ENCODE measurements around the gene BAIAP2L2. TPM values are rescaled to one million over a fixed set of nuclear protein-coding genes. Genes with fewer than 3 reads are reported as not detected.

BAIAP2L2 gene
- total RNA-seq, 1 experiment from 2014 or later = 2.3 TPM

DNA sequence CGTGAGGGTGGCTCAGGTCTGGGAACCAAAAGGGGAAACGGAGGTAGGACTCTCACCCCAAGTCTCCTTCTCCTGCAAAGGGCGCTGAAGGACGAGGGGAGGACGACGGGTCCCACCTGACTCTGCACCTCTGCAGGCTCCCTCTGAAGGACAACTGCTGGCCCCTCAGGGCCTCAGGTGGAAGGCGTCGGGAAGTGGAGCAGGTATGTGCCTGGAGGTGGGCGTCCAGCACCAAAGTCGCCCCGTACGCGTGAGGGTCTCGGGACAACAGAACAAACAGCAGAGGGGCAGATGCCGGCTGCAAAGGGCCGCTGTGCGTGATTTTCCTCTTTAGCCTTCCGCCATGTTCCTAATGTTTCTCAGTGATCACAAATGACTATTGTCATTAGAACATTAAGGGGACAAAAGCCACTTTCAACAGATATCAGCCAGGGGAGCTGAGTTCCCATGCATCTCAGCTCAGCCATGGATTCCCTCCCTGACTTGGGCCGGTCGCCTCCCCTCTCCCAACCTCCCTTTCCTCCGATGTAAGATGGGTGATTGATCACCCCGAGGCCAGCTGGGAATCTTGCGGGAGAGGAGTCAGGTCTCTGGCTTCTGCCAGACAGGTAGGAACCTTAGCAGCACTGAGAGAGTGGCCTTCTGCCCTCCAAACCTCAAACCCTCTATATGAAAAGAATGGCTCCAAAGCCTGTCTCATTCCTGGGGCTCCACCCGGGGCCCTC, 27.3 kb downstream of the BAIAP2L2 start:
- no peak overlapping the region; the same call in 1 of the 2 replicates for H3K14ac ChIP-seq (ENCODE audit: insufficient read depth, low read length)
- no peak overlapping the region for H4K8ac ChIP-seq (replicated peaks; ENCODE audit: insufficient read length, low read depth, low read length)
- no peaks in the 10 kb centered on the region for H3K9me3 Mint-ChIP-seq
- H3K27me3 ChIP-seq (ENCODE audit: insufficient read depth, low read length) = peaks cover 5% of the 10 kb centered on the region; the same call in 1 of the 2 replicates
- H3K79me2 ChIP-seq (ENCODE audit: insufficient read depth, low read length) = no peaks in the 10 kb centered on the region
- H2BK5ac ChIP-seq (ENCODE audit: insufficient read length, low read length) = no peak overlapping the region
- no peaks in the 10 kb centered on the region for H3K9me3 ChIP-seq (ENCODE audit: control insufficient read depth, low read depth, low read length)
- no peak overlapping the region for H3K27ac Mint-ChIP-seq
- H3K36me3 Mint-ChIP-seq (ENCODE audit: insufficient read depth in 1 of 3, low read depth in 3 of 3) = peaks cover 1 to 11% (median 10%) of the 10 kb centered on the region in 3 experiments; a peak in 3 of 7 replicates
- no peak overlapping the region for H2AFZ ChIP-seq (ENCODE audit: low read length)
- H3K4me1 ChIP-seq (ENCODE audit: insufficient read depth, low read length) = no peaks in the 10 kb centered on the region; the same call in 1 of the 2 replicates
- H2BK15ac ChIP-seq (ENCODE audit: low read depth, low read length) = no peak overlapping the region
- no peak overlapping the region for H2BK20ac ChIP-seq (ENCODE audit: low read depth, low read length, poor library complexity, severe bottlenecking)
- H3K18ac ChIP-seq (ENCODE audit: insufficient read length, low read depth, low read length) = no peak overlapping the region
- no peak overlapping the region for H3K23ac ChIP-seq (ENCODE audit: insufficient read length, low read depth, low read length)
- no peaks in the 10 kb centered on the region for H3K23me2 ChIP-seq (ENCODE audit: insufficient read length, low read depth, low read length, poor library complexity, severe bottlenecking)
- no peak overlapping the region for H2BK120ac ChIP-seq (ENCODE audit: low read depth, low read length, poor library complexity, severe bottlenecking)
- no CpG with 5 or more reads among the region's 24 CpGs for WGBS (ENCODE audit: extremely low coverage, insufficient read length, low lambda C conversion rate)
- no peak overlapping the region for H3T11ph ChIP-seq (ENCODE audit: low read length)
- no peak overlapping the region for H3K4ac ChIP-seq (ENCODE audit: low read depth, low read length)
- H3K27me3 Mint-ChIP-seq (ENCODE audit: low read depth) = peaks cover 23% of the 10 kb centered on the region
- no peak overlapping the region for H3K9ac ChIP-seq (ENCODE audit: extremely low read depth, insufficient read length, low read length)
- no peak overlapping the region for H3K4me2 ChIP-seq (ENCODE audit: insufficient read depth, insufficient read length, low read length)
- H4K91ac ChIP-seq (ENCODE audit: insufficient read length, low read depth, low read length) = no peak overlapping the region
- no peak overlapping the region; a peak in 1 of 5 replicates for H3K4me3 Mint-ChIP-seq
- H2BK12ac ChIP-seq (ENCODE audit: insufficient read length, low read depth, low read length) = no peak overlapping the region
- no peak overlapping the region for H2AK5ac ChIP-seq (ENCODE audit: insufficient read length, low read length)
- no peaks in the 10 kb centered on the region for H3K79me1 ChIP-seq (ENCODE audit: insufficient read depth, low read depth, low read length, poor library complexity, severe bottlenecking)
- H3K27ac ChIP-seq (ENCODE audit: insufficient read length, low read depth, low read length) = no peak overlapping the region
- no peaks in the 10 kb centered on the region for H4K20me1 ChIP-seq (ENCODE audit: control insufficient read depth, insufficient read depth, insufficient read length)
- TF ChIP-seq, protein P1, sequence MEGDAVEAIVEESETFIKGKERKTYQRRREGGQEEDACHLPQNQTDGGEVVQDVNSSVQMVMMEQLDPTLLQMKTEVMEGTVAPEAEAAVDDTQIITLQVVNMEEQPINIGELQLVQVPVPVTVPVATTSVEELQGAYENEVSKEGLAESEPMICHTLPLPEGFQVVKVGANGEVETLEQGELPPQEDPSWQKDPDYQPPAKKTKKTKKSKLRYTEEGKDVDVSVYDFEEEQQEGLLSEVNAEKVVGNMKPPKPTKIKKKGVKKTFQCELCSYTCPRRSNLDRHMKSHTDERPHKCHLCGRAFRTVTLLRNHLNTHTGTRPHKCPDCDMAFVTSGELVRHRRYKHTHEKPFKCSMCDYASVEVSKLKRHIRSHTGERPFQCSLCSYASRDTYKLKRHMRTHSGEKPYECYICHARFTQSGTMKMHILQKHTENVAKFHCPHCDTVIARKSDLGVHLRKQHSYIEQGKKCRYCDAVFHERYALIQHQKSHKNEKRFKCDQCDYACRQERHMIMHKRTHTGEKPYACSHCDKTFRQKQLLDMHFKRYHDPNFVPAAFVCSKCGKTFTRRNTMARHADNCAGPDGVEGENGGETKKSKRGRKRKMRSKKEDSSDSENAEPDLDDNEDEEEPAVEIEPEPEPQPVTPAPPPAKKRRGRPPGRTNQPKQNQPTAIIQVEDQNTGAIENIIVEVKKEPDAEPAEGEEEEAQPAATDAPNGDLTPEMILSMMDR (conservative IDR thresholded peaks at IDR 0.05) = no peak
- peaks cover 13 to 30% of the 10 kb centered on the region in 2 experiments for H3K4me1 Mint-ChIP-seq
- no peak overlapping the region for H3K56ac ChIP-seq (ENCODE audit: insufficient read length, low read depth, low read length)
- no peak for DNase-seq
- H4K5ac ChIP-seq (ENCODE audit: insufficient read length, low read depth, low read length) = no peak overlapping the region

Data from H9 (cell line).